ENCODE data around the gene SHROOM2. TPM values are rescaled to one million over a fixed set of nuclear protein-coding genes. Genes with fewer than 3 reads are reported as not detected.
A peak's percentile ranks its signal among the peaks of the same experiment; 100 is the strongest.

SHROOM2 gene
- total RNA-seq, 1 experiment from 2014 or later: 13.9 TPM

DNA sequence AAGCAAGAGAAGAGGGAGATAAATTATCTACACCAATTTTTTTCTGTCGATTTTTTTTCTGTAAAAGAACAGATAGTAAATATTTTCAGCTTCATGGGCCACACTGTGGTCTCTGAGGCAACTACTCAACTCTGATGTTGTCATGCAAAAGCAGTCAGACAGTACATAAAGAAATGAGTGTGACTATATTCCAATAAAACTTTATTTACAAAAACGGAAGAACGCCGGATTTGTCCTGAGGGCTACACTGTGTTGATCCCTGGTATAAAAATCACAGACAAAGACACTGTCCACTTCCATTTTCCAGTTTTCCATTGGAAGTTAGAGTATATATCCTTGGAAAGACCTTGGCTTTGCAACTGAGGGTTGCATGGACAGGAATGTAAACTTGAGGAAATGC is 38.6 kb upstream of the SHROOM2 start:
- no peak overlapping the region for H3K56ac ChIP-seq (ENCODE audit: insufficient read length, low read depth, low read length)
- no peak for TF ChIP-seq CTCF (conservative IDR thresholded peaks at IDR 0.05)
- H3K4me1 Mint-ChIP-seq: peaks cover 9 to 11% of the 10 kb centered on the region in 2 experiments
- no peaks in the 10 kb centered on the region for H3K27me3 Mint-ChIP-seq (ENCODE audit: low read depth)
- no peak overlapping the region for H3K27ac Mint-ChIP-seq
- no CpG with 5 or more reads among the region's 4 CpGs for WGBS (ENCODE audit: extremely low coverage, insufficient read length, low lambda C conversion rate)
- no peak overlapping the region for H4K91ac ChIP-seq (ENCODE audit: insufficient read length, low read depth, low read length)
- H3K27me3 ChIP-seq (ENCODE audit: insufficient read depth, low read length): no peaks in the 10 kb centered on the region
- H3K36me3 Mint-ChIP-seq (ENCODE audit: insufficient read depth in 1 of 3, low read depth in 3 of 3): peaks cover 12 to 18% (median 13%) of the 10 kb centered on the region in 3 experiments
- no peak overlapping the region for H2AK5ac ChIP-seq (ENCODE audit: insufficient read length, low read length)
- H3K4ac ChIP-seq (ENCODE audit: low read depth, low read length): no peak overlapping the region
- H2BK12ac ChIP-seq (ENCODE audit: insufficient read length, low read depth, low read length): no peak overlapping the region
- no peak overlapping the region for H3T11ph ChIP-seq (ENCODE audit: low read length)
- no peak overlapping the region for H2BK120ac ChIP-seq (ENCODE audit: low read depth, low read length, poor library complexity, severe bottlenecking)
- H3K23me2 ChIP-seq (ENCODE audit: insufficient read length, low read depth, low read length, poor library complexity, severe bottlenecking): no peaks in the 10 kb centered on the region
- no peak overlapping the region for H3K4me3 Mint-ChIP-seq
- H3K4me1 ChIP-seq (ENCODE audit: insufficient read depth, low read length): 0 out of 2 replicates have a peak, but pooled peaks cover 2% of the 10 kb centered on the region
- H3K79me1 ChIP-seq (ENCODE audit: insufficient read depth, low read depth, low read length, poor library complexity, severe bottlenecking): no peaks in the 10 kb centered on the region
- H2AFZ ChIP-seq (ENCODE audit: low read length): no peak overlapping the region
- H4K20me1 ChIP-seq (ENCODE audit: control insufficient read depth, insufficient read depth, insufficient read length): no peaks in the 10 kb centered on the region
- peaks cover 13 to 41% of the 10 kb centered on the region in 2 experiments for H3K9me3 Mint-ChIP-seq
- H4K5ac ChIP-seq (ENCODE audit: insufficient read length, low read depth, low read length): no peak overlapping the region
- peak overlapping the region; percentile 36 for H4K8ac ChIP-seq (replicated peaks; ENCODE audit: insufficient read length, low read depth, low read length)
- no peak overlapping the region for H3K27ac ChIP-seq (ENCODE audit: insufficient read length, low read depth, low read length)
- H3K14ac ChIP-seq (ENCODE audit: insufficient read depth, low read length): no peak overlapping the region
- no peak overlapping the region for H3K9ac ChIP-seq (ENCODE audit: extremely low read depth, insufficient read length, low read length)
- H2BK15ac ChIP-seq (ENCODE audit: low read depth, low read length): no peak overlapping the region
- no peaks in the 10 kb centered on the region for H3K9me3 ChIP-seq (ENCODE audit: control insufficient read depth, low read depth, low read length)
- H2BK20ac ChIP-seq (ENCODE audit: low read depth, low read length, poor library complexity, severe bottlenecking): no peak overlapping the region
- no peak for DNase-seq
- H3K23ac ChIP-seq (ENCODE audit: insufficient read length, low read depth, low read length): no peak overlapping the region
- no peak overlapping the region for H3K4me2 ChIP-seq (ENCODE audit: insufficient read depth, insufficient read length, low read length)
- no peaks in the 10 kb centered on the region for H3K79me2 ChIP-seq (ENCODE audit: insufficient read depth, low read length)
- no peak overlapping the region for H2BK5ac ChIP-seq (ENCODE audit: insufficient read length, low read length)
- H3K18ac ChIP-seq (ENCODE audit: insufficient read length, low read depth, low read length): no peak overlapping the region
